Uterus (tissue), 2 donors: Measurements from ENCODE around the gene FBXO22.

Source experiments
- CTCF ChIP-seq, 4 experiments: fragments of 200-600 bp in 2 of 4; fragments of 450-650 bp in 2 of 4; sonication (generic) in 2 of 4; IDR thresholded peaks; one replicate each; pipeline ENCODE4 v1.5.1; 2016 to 2019; ENCODE audit warnings: antibody characterized with exemption in 4 of 4, mild to moderate bottlenecking in 2 of 4, moderate library complexity in 1 of 4
- POLR2A ChIP-seq, 2 donors: fragments of 450-650 bp; IDR thresholded peaks; one replicate each; pipeline ENCODE4 v1.6.1; 2016; ENCODE audit warnings: antibody characterized with exemption in 2 of 2, mild to moderate bottlenecking in 1 of 2, moderate library complexity in 1 of 2

GRCh38 chr15:75943713-75944215 lies 40.1 kb downstream of the FBXO22 start:
- no peak for TF ChIP-seq POLR2A (IDR thresholded peaks at IDR 0.05)
- no peak for TF ChIP-seq CTCF (IDR thresholded peaks at IDR 0.05)
